HFFc6 (cell line): Measurements from ENCODE around the gene CDH22. TPM values are rescaled to one million over a fixed set of nuclear protein-coding genes. Genes with fewer than 3 reads are reported as not detected.

Source experiments
- DNase-seq: peaks from one replicate; pipeline ENCODE4 v3.0.0-alpha.2; 2018
- H3K27ac Mint-ChIP-seq: 2 replicates; pipeline ENCODE4 v1.8.0; 2020; ENCODE audit warnings: mild to moderate bottlenecking, mixed read lengths
- H3K27me3 Mint-ChIP-seq: 2 replicates; pipeline ENCODE4 v1.8.0; 2021; ENCODE audit warnings: mild to moderate bottlenecking, moderate library complexity, mixed read lengths; ENCODE audit not compliant: insufficient read depth
- H3K36me3 Mint-ChIP-seq: 2 replicates; pipeline ENCODE4 v1.8.0; 2021; ENCODE audit warnings: low read depth, mixed read lengths
- H3K4me1 Mint-ChIP-seq: 2 replicates; pipeline ENCODE4 v1.8.0; 2020; ENCODE audit warnings: low read depth, mixed read lengths
- H3K4me3 Mint-ChIP-seq: 2 replicates; pipeline ENCODE4 v1.8.0; 2020; ENCODE audit warnings: mild to moderate bottlenecking, moderate library complexity, mixed read lengths
- H3K9me3 Mint-ChIP-seq: 2 replicates; pipeline ENCODE4 v1.8.0; 2020; ENCODE audit warnings: mild to moderate bottlenecking, mixed read lengths
- CTCF ChIP-seq: fragments of 200-600 bp; sonication (generic); IDR thresholded peaks from 2 replicates; pipeline ENCODE4 v1.5.0; 2021; ENCODE audit warnings: antibody characterized with exemption, mild to moderate bottlenecking
- total RNA-seq, 6 experiments: library from RNA; stranded (reverse); fragmentation: NEBNext Ultra II Directional; extraction: Animal tissue kit (Norgen Biotek cat#: 25700); gene quantifications; 2 replicates in 1 of 6; 3 replicates in 5 of 6; pipeline ENCODE4 v1.2.3, GENCODE V29; 2021

The CDH22 gene
- total RNA-seq, 6 experiments from 2014 or later, result not detected

GRCh38 chr20:46342010-46342378 is 33.7 kb upstream of the CDH22 start:
- no peaks in the 10 kb centered on the region for H3K9me3 Mint-ChIP-seq
- no peak overlapping the region for H3K27ac Mint-ChIP-seq
- no peak for TF ChIP-seq CTCF
- peaks cover 58% of the 10 kb centered on the region for H3K27me3 Mint-ChIP-seq
- H3K4me1 Mint-ChIP-seq, result 0 out of 2 replicates have a peak, but pooled peaks cover 4% of the 10 kb centered on the region
- peaks cover 4% of the 10 kb centered on the region for H3K36me3 Mint-ChIP-seq
- H3K4me3 Mint-ChIP-seq, result no peak overlapping the region
- no peak for DNase-seq

- H3K4me3 Mint-ChIP-seq, result no peak overlapping the region
- peaks cover 60% of the 10 kb centered on the region for H3K27me3 Mint-ChIP-seq
- no peak for DNase-seq
- H3K27ac Mint-ChIP-seq, result no peak overlapping the region
- peaks cover 4% of the 10 kb centered on the region for H3K36me3 Mint-ChIP-seq
- H3K9me3 Mint-ChIP-seq, result no peaks in the 10 kb centered on the region
- no peak for TF ChIP-seq CTCF
- H3K4me1 Mint-ChIP-seq, result 0 out of 2 replicates have a peak, but pooled peaks cover 4% of the 10 kb centered on the region
Observed at GRCh38 chr20:46341074-46342009, 33.0 kb upstream of the CDH22 start.

GRCh38 chr20:46339037-46339436 is 30.7 kb upstream of the CDH22 start:
- TF ChIP-seq CTCF, result no peak
- Mint-ChIP-seq H3K27ac (no peak overlapping the region), H3K36me3 (no peaks in the 10 kb centered on the region), H3K27me3 (peaks cover 71% of the 10 kb centered on the region), H3K4me3 (no peak overlapping the region), H3K9me3 (no peaks in the 10 kb centered on the region), H3K4me1 (0 out of 2 replicates have a peak, but pooled peaks cover 4% of the 10 kb centered on the region)
- DNase-seq, result no peak

GRCh38 chr20:46336735-46337134 is 28.4 kb upstream of the CDH22 start:
- Mint-ChIP-seq H3K27me3 (peaks cover 64% of the 10 kb centered on the region), H3K9me3 (no peaks in the 10 kb centered on the region), H3K27ac (no peak overlapping the region), H3K4me1 (no peaks in the 10 kb centered on the region), H3K36me3 (no peaks in the 10 kb centered on the region), H3K4me3 (no peak overlapping the region)
- TF ChIP-seq CTCF, result no peak
- DNase-seq, result no peak

- no peak for DNase-seq
- Mint-ChIP-seq H3K4me3 (no peak overlapping the region), H3K36me3 (no peaks in the 10 kb centered on the region), H3K4me1 (no peaks in the 10 kb centered on the region), H3K27ac (no peak overlapping the region), H3K27me3 (peaks cover 50% of the 10 kb centered on the region), H3K9me3 (no peaks in the 10 kb centered on the region)
- TF ChIP-seq CTCF, result no peak
Observed at GRCh38 chr20:46334303-46334904, 26.1 kb upstream of the CDH22 start.
